ENCODE results near the gene SLC15A3. TPM values are rescaled to one million over a fixed set of nuclear protein-coding genes. Genes with fewer than 3 reads are reported as not detected.

Gene SLC15A3
- total RNA-seq, 6 donors from 2014 or later = 29.5 to 186 (median 115) TPM

- 82 to 94% methylated on average over 5 to 9 of the region's 9 CpGs for WGBS, 2 donors
- TF ChIP-seq POLR2A (IDR thresholded peaks at IDR 0.05) (no peak), POLR2AphosphoS5 (IDR thresholded peaks at IDR 0.05) (no peak), EP300 (IDR thresholded peaks at IDR 0.05) (no peak)
- no peak for ATAC-seq (ENCODE audit: low FRiP score in 2 of 2)
Measured at GRCh38 chr11:60931917-60932316, 20.1 kb downstream of the SLC15A3 start.

GRCh38 chr11:60930394-60930793 lies 21.6 kb downstream of the SLC15A3 start:
- no peak overlapping the region for H3K27ac ChIP-seq
- DNase-seq = peak in 1 of 2 donors; percentile 51
- TF ChIP-seq POLR2AphosphoS5 (IDR thresholded peaks at IDR 0.05) (no peak), CTCF (IDR thresholded peaks at IDR 0.05) (no peak), EP300 (IDR thresholded peaks at IDR 0.05) (no peak), POLR2A (IDR thresholded peaks at IDR 0.05) (no peak)

More at GRCh38 chr11:60931917-60932316, 20.1 kb downstream of the SLC15A3 start:
- H3K4me1 ChIP-seq = peaks cover 7 to 17% (median 9%) of the 10 kb centered on the region in 4 donors
- peaks cover 0 to 5% (median 4%) of the 10 kb centered on the region in 4 donors for H3K36me3 ChIP-seq
- no peaks in the 10 kb centered on the region for H3K27me3 ChIP-seq
- H3K27ac ChIP-seq = no peak overlapping the region
- no peaks in the 10 kb centered on the region for H3K9me3 ChIP-seq
- DNase-seq = peak in 1 of 2 donors; percentile 75
- no peak overlapping the region for H3K4me3 ChIP-seq

GRCh38 chr11:60929764-60930163 lies 22.2 kb downstream of the SLC15A3 start:
- DNase-seq (no peak), ATAC-seq (ENCODE audit: low FRiP score in 2 of 2) (no peak)
- peaks cover under 1 to 5% (median 2%) of the 10 kb centered on the region in 4 donors for H3K27me3 ChIP-seq
- peaks cover 6 to 13% (median 10%) of the 10 kb centered on the region in 4 donors for H3K4me1 ChIP-seq
- TF ChIP-seq CTCF (IDR thresholded peaks at IDR 0.05) = no peak
- TF ChIP-seq EP300 (IDR thresholded peaks at IDR 0.05) = no peak
- no peak for TF ChIP-seq POLR2AphosphoS5 (IDR thresholded peaks at IDR 0.05)
- TF ChIP-seq POLR2A (IDR thresholded peaks at IDR 0.05) = no peak
- no peak overlapping the region for H3K4me3 ChIP-seq
- H3K27ac ChIP-seq = no peak overlapping the region
- H3K9me3 ChIP-seq = no peaks in the 10 kb centered on the region
- WGBS, 2 donors = 83% methylated on average over 4 of the region's 4 CpGs
- no peaks in the 10 kb centered on the region for H3K36me3 ChIP-seq

More at GRCh38 chr11:60930394-60930793, 21.6 kb downstream of the SLC15A3 start:
- H3K4me3 ChIP-seq = no peak overlapping the region
- no peaks in the 10 kb centered on the region for H3K36me3 ChIP-seq
- peaks cover 0 to 8% (median 3%) of the 10 kb centered on the region in 4 donors for H3K4me1 ChIP-seq
- no peaks in the 10 kb centered on the region for H3K9me3 ChIP-seq
- ATAC-seq (ENCODE audit: low FRiP score in 2 of 2) = no peak
- H3K27me3 ChIP-seq = no peaks in the 10 kb centered on the region
- 100% methylated on average over 4 of the region's 4 CpGs; no CpG with 5 or more reads in 1 of the 2 donors for WGBS, 2 donors

DNA sequence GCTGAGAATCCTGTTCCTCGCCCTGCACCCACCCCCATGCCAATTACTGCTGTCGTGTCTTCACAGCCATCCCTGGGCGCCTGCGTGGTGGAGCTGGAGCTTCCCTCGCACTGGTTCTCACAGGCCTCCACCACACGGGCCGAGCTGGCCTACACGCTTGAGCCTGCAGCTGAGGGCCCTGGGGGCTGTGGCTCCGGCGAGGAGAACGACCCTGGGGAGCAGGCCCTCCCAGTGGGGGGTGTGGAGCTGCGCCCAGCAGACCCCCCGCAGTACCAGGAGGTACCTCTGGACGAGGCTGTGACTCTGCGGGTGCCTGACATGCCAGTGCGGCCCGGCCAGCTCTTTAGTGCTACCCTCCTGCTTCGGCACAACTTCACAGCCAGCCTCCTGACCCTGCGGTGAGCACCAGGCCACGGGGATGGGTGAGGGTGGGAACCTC lies 23.4 kb downstream of the SLC15A3 start:
- Histone ChIP-seq H3K27ac (no peak overlapping the region), H3K4me1 (peaks cover 12 to 25% (median 19%) of the 10 kb centered on the region in 4 donors), H3K9me3 (no peaks in the 10 kb centered on the region), H3K27me3 (peaks cover 2 to 10% (median 8%) of the 10 kb centered on the region in 4 donors), H3K36me3 (no peaks in the 10 kb centered on the region), H3K4me3 (no peak overlapping the region)
- DNase-seq = peak in 1 of 2 donors; percentile 77
- 94 to 95% methylated on average over 10 to 18 of the region's 20 CpGs for WGBS, 2 donors
- no peak for ATAC-seq (ENCODE audit: low FRiP score in 2 of 2)
- TF ChIP-seq EP300 (IDR thresholded peaks at IDR 0.05) = no peak
- no peak for TF ChIP-seq CTCF (IDR thresholded peaks at IDR 0.05)
- TF ChIP-seq POLR2AphosphoS5 (IDR thresholded peaks at IDR 0.05) = no peak
- no peak for TF ChIP-seq POLR2A (IDR thresholded peaks at IDR 0.05)

- no peak for TF ChIP-seq POLR2A (IDR thresholded peaks at IDR 0.05)
- no peak for TF ChIP-seq EP300 (IDR thresholded peaks at IDR 0.05)
- TF ChIP-seq CTCF (IDR thresholded peaks at IDR 0.05) = no peak
- TF ChIP-seq POLR2AphosphoS5 (IDR thresholded peaks at IDR 0.05) = no peak
- Histone ChIP-seq H3K27ac (no peak overlapping the region), H3K27me3 (peaks cover 2 to 10% (median 8%) of the 10 kb centered on the region in 4 donors), H3K36me3 (peaks cover 0 to 9% (median 4%) of the 10 kb centered on the region in 4 donors), H3K9me3 (no peaks in the 10 kb centered on the region), H3K4me1 (peaks cover 12 to 25% (median 19%) of the 10 kb centered on the region in 4 donors), H3K4me3 (no peak overlapping the region)
- ATAC-seq (ENCODE audit: low FRiP score in 2 of 2) (no peak), DNase-seq (peak in 1 of 2 donors; percentile 52)
- WGBS, 2 donors = 84 to 90% methylated on average over 15 to 16 of the region's 16 CpGs
Measured at GRCh38 chr11:60927600-60927999, 24.4 kb downstream of the SLC15A3 start.
